Duodenal mucosa (tissue), 2 donors: ENCODE data around the gene LSM7.

ENCODE experiments used
- H3K27ac ChIP-seq: one replicate; pipeline ENCODE4 v1.7.0; 2013; ENCODE audit warnings: low read depth, low read length
- H3K27me3 ChIP-seq, 2 donors: one replicate each; pipeline ENCODE4 v1.7.0; 2013; ENCODE audit warnings: low read length in 2 of 2, control low read depth in 1 of 2; ENCODE audit not compliant: insufficient read depth in 2 of 2, control insufficient read depth in 1 of 2
- H3K36me3 ChIP-seq, 2 donors: one replicate each; pipeline ENCODE4 v1.7.0; 2013; ENCODE audit warnings: low read length in 2 of 2, control low read depth in 1 of 2; ENCODE audit not compliant: insufficient read depth in 2 of 2, control insufficient read depth in 1 of 2
- H3K4me1 ChIP-seq, 2 donors: one replicate each; pipeline ENCODE4 v1.7.0; 2013; ENCODE audit warnings: low read length in 2 of 2, control low read depth in 1 of 2; ENCODE audit not compliant: insufficient read depth in 2 of 2, control insufficient read depth in 1 of 2
- H3K4me3 ChIP-seq, 2 donors: one replicate each; pipeline ENCODE4 v1.7.0; 2013; ENCODE audit warnings: low read length in 2 of 2, low read depth in 1 of 2
- H3K9ac ChIP-seq, 2 donors: one replicate each; pipeline ENCODE4 v1.7.0; 2013; ENCODE audit warnings: low read length in 2 of 2, low read depth in 1 of 2
- H3K9me3 ChIP-seq, 2 donors: one replicate each; pipeline ENCODE4 v1.7.0; 2013; ENCODE audit warnings: low read length in 2 of 2, control low read depth in 1 of 2; ENCODE audit not compliant: control insufficient read depth in 1 of 2

LSM7 gene

GRCh38 chr19:2328401-2329148, at the start of gene LSM7, which contains the start of gene SPPL2B:
Gene LSM7, minus strand, starts transcription at chr19:2328586. Its CDS starts 20 bp downstream, at chr19:2328566.
Gene SPPL2B, plus strand, starts transcription at chr19:2328684. Its CDS starts 26 bp downstream, at chr19:2328710.
- peak within 1 kb of the TSS; percentile 84 for H3K27ac ChIP-seq
- peaks cover 0 to 22% of the 10 kb centered on the region in 2 donors for H3K36me3 ChIP-seq
- peak within 1 kb of the TSS; percentile 86 to 94 for H3K9ac ChIP-seq
- no peaks in the 10 kb centered on the region for H3K27me3 ChIP-seq
- no peaks in the 10 kb centered on the region for H3K9me3 ChIP-seq
- H3K4me3 ChIP-seq, result peak within 1 kb of the TSS; percentile 91 to 94
- H3K4me1 ChIP-seq, result peaks cover 33 to 57% of the 10 kb centered on the region in 2 donors

- no peak overlapping the region for H3K27ac ChIP-seq
- H3K4me3 ChIP-seq, result no peak overlapping the region
- H3K36me3 ChIP-seq, result no peaks in the 10 kb centered on the region
- no peaks in the 10 kb centered on the region for H3K4me1 ChIP-seq
- H3K9ac ChIP-seq, result no peak overlapping the region
- H3K9me3 ChIP-seq, result peaks cover 4 to 9% of the 10 kb centered on the region in 2 donors
- no peaks in the 10 kb centered on the region for H3K27me3 ChIP-seq
These were observed 48.6 kb upstream of the LSM7 start for GRCh38 chr19:2376784-2377519.

GRCh38 chr19:2375353-2376121, 47.2 kb upstream of the LSM7 start:
- Histone ChIP-seq H3K9ac (no peak overlapping the region), H3K27ac (no peak overlapping the region), H3K36me3 (no peaks in the 10 kb centered on the region), H3K4me1 (no peaks in the 10 kb centered on the region), H3K4me3 (no peak overlapping the region), H3K27me3 (no peaks in the 10 kb centered on the region), H3K9me3 (peaks cover 2 to 5% of the 10 kb centered on the region in 2 donors)

- H3K9me3 ChIP-seq, result peaks cover 0 to 3% of the 10 kb centered on the region in 2 donors
- no peaks in the 10 kb centered on the region for H3K4me1 ChIP-seq
- H3K27me3 ChIP-seq, result no peaks in the 10 kb centered on the region
- no peak overlapping the region for H3K9ac ChIP-seq
- no peaks in the 10 kb centered on the region for H3K36me3 ChIP-seq
- H3K4me3 ChIP-seq, result no peak overlapping the region
- no peak overlapping the region for H3K27ac ChIP-seq
These were observed 46.4 kb upstream of the LSM7 start for GRCh38 chr19:2374808-2375207.

GRCh38 chr19:2372076-2372612, 43.8 kb upstream of the LSM7 start:
- Histone ChIP-seq H3K4me3 (no peak overlapping the region), H3K36me3 (no peaks in the 10 kb centered on the region), H3K9ac (no peak overlapping the region), H3K9me3 (no peaks in the 10 kb centered on the region), H3K27me3 (no peaks in the 10 kb centered on the region), H3K27ac (no peak overlapping the region), H3K4me1 (no peaks in the 10 kb centered on the region)

GRCh38 chr19:2371656-2372055, 43.3 kb upstream of the LSM7 start:
- H3K9me3 ChIP-seq, result no peaks in the 10 kb centered on the region
- H3K36me3 ChIP-seq, result no peaks in the 10 kb centered on the region
- no peak overlapping the region for H3K27ac ChIP-seq
- H3K27me3 ChIP-seq, result no peaks in the 10 kb centered on the region
- no peaks in the 10 kb centered on the region for H3K4me1 ChIP-seq
- no peak overlapping the region for H3K4me3 ChIP-seq
- H3K9ac ChIP-seq, result no peak overlapping the region

- H3K9me3 ChIP-seq, result no peaks in the 10 kb centered on the region
- no peak overlapping the region for H3K4me3 ChIP-seq
- no peak overlapping the region for H3K27ac ChIP-seq
- H3K9ac ChIP-seq, result no peak overlapping the region
- H3K36me3 ChIP-seq, result no peaks in the 10 kb centered on the region
- peaks cover 22 to 25% of the 10 kb centered on the region in 2 donors for H3K27me3 ChIP-seq
- no peaks in the 10 kb centered on the region for H3K4me1 ChIP-seq
These were observed 37.0 kb upstream of the LSM7 start for GRCh38 chr19:2365201-2365970.

- Histone ChIP-seq H3K27ac (no peak overlapping the region), H3K4me1 (peaks cover 6 to 7% of the 10 kb centered on the region in 2 donors), H3K4me3 (no peak overlapping the region), H3K9me3 (no peaks in the 10 kb centered on the region), H3K36me3 (no peaks in the 10 kb centered on the region), H3K27me3 (peaks cover 30 to 37% of the 10 kb centered on the region in 2 donors), H3K9ac (no peak overlapping the region)
These were observed 35.0 kb upstream of the LSM7 start for GRCh38 chr19:2363419-2363818.

- no peaks in the 10 kb centered on the region for H3K9me3 ChIP-seq
- no peaks in the 10 kb centered on the region for H3K36me3 ChIP-seq
- H3K27me3 ChIP-seq, result peaks cover 30 to 38% of the 10 kb centered on the region in 2 donors
- H3K4me1 ChIP-seq, result peaks cover 6 to 9% of the 10 kb centered on the region in 2 donors
- no peak overlapping the region for H3K4me3 ChIP-seq
- no peak overlapping the region for H3K27ac ChIP-seq
- H3K9ac ChIP-seq, result no peak overlapping the region
These were observed 34.5 kb upstream of the LSM7 start for GRCh38 chr19:2362970-2363300.
